K562 treated with DMSO at 1 percent for 48 hours (cell line): Measurements from ENCODE around the gene OR10G3. TPM values are rescaled to one million over a fixed set of nuclear protein-coding genes. Genes with fewer than 3 reads are reported as not detected.

Experiments used
- total RNA-seq: library from RNA; unstranded; fragments of 300-600 nt; gene quantifications from 2 replicates; pipeline ENCODE4 v1.2.3, GENCODE V29; 2022; ENCODE audit warnings: low replicate concordance; ENCODE audit errors: extremely low read depth

OR10G3 gene, protein sequence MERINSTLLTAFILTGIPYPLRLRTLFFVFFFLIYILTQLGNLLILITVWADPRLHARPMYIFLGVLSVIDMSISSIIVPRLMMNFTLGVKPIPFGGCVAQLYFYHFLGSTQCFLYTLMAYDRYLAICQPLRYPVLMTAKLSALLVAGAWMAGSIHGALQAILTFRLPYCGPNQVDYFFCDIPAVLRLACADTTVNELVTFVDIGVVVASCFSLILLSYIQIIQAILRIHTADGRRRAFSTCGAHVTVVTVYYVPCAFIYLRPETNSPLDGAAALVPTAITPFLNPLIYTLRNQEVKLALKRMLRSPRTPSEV
- total RNA-seq: not detected in 2 replicates

DNA sequence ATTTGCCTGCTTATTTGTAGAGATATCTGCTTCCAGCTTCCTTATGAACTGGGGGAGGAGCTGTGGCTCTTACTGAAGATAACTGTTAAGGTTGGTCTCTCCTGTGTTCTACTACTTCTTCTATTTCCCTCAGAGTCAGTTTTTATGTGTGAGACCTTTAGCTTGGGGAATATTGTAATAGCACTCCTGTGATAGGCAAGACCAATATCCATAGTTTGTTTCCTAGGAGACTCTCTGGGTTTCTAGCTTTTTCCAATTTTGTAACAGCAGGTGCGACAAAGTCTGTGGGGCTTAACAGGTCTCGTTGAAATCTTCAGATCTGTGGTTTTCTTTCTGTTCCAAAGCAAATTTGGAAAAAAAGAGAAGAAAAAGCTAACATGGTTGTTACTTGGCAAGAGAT, at the start of gene OR10G3:
Gene OR10G3, minus strand, starts transcription at position 101 of the 400 bp plus-strand sequence. CDS start 9,332 bp downstream, outside the sequence.

DNA sequence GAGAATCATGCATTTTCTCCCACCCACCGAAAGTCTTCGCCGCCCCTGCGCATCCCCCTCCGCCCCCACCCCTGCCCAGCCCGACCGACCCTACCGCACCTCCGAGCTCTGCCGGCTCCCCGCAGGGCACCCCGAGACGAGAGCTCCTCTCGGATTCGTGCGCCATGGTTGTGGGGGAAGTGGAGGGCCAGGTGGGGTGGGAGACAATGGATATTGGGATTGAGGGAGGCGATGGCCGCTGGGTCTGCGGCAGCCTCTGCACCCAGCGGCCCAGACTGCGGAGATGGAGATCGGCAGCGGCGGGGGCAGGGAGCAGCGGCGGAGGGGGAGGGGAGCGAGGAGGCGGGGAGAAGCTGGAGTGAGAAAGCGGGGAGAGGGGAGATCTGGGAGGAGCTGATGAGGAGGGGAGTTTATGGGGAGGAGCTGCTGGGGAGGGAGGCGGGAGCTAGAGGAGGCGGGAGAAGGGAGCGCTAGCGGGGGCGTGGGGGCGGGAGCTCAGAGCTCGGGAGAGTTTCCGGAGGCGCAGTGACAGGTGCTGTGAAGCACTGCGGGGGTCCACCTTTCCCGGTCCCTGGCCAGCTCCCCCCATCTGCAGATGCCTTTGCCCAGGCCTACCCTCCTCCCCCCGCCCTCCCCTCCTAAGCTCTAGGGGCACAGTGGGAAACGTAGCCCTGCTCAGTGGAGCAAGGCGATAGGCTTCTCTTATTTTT, 53.8 kb downstream of the OR10G3 start, which contains the start of gene SALL2:
Gene SALL2, minus strand, starts transcription at position 385 of the 710 bp plus-strand sequence. Its CDS starts 219 bp downstream, at position 166.

Other genes starting within 250 kb of the OR10G3 start
- not detected in 2 replicates for gene SUPT16H, start 196.1 kb downstream of the OR10G3 start, total RNA-seq
- gene CHD8, start 124.0 kb downstream of the OR10G3 start, total RNA-seq: not detected in 2 replicates
- gene RAB2B, start 103.1 kb downstream of the OR10G3 start, total RNA-seq: not detected in 2 replicates
- gene TOX4, start 102.9 kb downstream of the OR10G3 start, total RNA-seq: not detected in 2 replicates
- not detected in 2 replicates for gene METTL3, start 68.7 kb downstream of the OR10G3 start, total RNA-seq
- gene SALL2, start 53.7 kb downstream of the OR10G3 start, total RNA-seq: not detected in 2 replicates
- not detected in 2 replicates for gene OR10G2, start 54.9 kb upstream of the OR10G3 start, total RNA-seq
- gene OR4E2, start 73.8 kb upstream of the OR10G3 start, total RNA-seq: not detected in 2 replicates
- gene OR4E1, start 93.7 kb upstream of the OR10G3 start, total RNA-seq: not detected in 2 replicates